ENCODE data around the gene SLC10A7.
"Not testable (repeated sequence)": the region's sequence is repeated elsewhere in the genome, so short reads cannot be mapped to it uniquely, and the experiment has no call there.

Gene SLC10A7

DNA sequence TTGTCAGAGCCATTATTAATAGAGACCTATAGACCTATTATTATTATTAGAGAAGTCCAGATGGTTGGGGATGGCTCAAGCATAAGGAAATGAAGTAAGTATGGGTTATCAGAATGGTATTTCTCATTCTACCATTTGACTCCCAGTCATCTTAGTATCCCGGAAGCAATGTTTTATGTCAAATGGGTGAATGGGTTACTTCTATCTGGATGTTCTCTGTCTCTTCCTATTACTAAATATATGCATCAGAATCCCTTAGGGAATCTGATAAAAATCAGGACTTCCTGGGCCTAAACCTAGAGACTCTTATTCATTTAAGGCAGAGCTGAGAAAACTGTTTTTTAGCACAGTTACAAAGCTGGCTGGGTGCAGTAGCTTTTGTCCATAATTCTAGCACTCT is 149.9 kb downstream of the SLC10A7 start:
- no peak overlapping the region for H3K9ac ChIP-seq (ENCODE audit: low read length)
- no peaks in the 10 kb centered on the region for H3K27me3 ChIP-seq (ENCODE audit: control insufficient read depth, insufficient read depth, low read length)
- no peaks in the 10 kb centered on the region for H3K4me1 ChIP-seq (ENCODE audit: control insufficient read depth, insufficient read depth, low read length)
- H3K27ac ChIP-seq (ENCODE audit: low read depth, low read length), result no peak overlapping the region
- H3K36me3 ChIP-seq (ENCODE audit: control insufficient read depth, insufficient read depth, low read length), result no peaks in the 10 kb centered on the region
- no peak overlapping the region for H3K4me3 ChIP-seq (ENCODE audit: low read length)

DNA sequence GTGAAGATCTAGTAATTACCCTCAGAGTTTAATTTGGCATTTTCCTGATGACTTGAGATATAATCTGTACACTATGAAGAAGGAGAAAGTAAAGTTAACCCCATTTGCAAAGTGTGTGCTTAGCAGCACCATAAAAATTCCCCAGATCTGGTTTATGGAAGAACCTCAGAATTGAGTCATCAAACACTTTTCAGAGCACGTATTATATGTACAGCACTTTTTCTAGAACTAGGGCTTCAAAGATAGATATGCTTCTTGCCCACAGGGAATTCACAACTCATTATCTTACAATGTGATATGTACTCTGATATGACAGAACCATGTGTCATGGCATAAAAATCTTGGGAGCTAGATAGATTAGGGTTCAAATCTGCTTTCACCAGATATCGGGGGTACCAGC is 150.9 kb downstream of the SLC10A7 start:
- H3K27me3 ChIP-seq (ENCODE audit: control insufficient read depth, insufficient read depth, low read length), result no peaks in the 10 kb centered on the region
- H3K9ac ChIP-seq (ENCODE audit: low read length), result no peak overlapping the region
- no peak overlapping the region for H3K4me3 ChIP-seq (ENCODE audit: low read length)
- H3K4me1 ChIP-seq (ENCODE audit: control insufficient read depth, insufficient read depth, low read length), result no peaks in the 10 kb centered on the region
- H3K36me3 ChIP-seq (ENCODE audit: control insufficient read depth, insufficient read depth, low read length), result no peaks in the 10 kb centered on the region
- H3K27ac ChIP-seq (ENCODE audit: low read depth, low read length), result no peak overlapping the region

DNA sequence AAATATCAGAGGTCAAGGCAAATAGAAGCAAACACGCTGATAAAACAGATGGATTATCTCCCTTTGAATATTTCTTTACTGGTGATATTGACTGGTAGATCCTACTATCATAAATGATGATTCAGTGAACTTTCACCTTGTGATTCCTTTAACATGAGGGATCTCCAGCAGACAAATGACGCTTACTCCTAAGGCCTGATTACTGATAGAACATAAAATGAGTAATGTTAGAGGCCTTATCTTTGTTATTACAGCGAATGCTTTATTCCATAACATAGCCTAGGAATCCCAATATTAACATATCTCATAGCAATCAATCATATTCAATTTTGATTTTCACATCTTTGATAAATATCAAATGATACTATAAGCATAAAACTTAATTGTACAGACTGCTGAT is 152.3 kb downstream of the SLC10A7 start:
- Histone ChIP-seq H3K9ac (ENCODE audit: low read length) (no peak overlapping the region), H3K27ac (ENCODE audit: low read depth, low read length) (no peak overlapping the region), H3K4me3 (ENCODE audit: low read length) (no peak overlapping the region), H3K4me1 (ENCODE audit: control insufficient read depth, insufficient read depth, low read length) (no peaks in the 10 kb centered on the region), H3K36me3 (ENCODE audit: control insufficient read depth, insufficient read depth, low read length) (no peaks in the 10 kb centered on the region), H3K27me3 (ENCODE audit: control insufficient read depth, insufficient read depth, low read length) (no peaks in the 10 kb centered on the region)

DNA sequence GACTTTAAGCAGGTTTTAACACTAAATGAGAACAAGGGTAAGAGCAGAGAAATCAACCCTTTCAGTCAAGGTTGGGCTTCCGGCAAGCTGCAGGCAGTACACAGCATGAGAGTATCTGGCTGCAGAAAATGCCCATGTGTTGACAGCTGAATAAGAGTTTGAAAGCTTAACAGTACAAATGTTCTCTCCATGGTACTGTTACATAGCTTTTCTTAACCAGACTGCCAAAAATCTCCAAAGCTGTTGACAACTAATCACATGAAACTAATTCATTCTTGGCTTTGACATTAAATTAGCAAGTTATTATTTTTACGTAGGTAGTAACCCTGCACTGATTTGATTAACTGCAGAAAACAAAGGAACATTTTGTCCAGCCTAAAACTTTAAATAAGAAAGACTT is 153.5 kb downstream of the SLC10A7 start:
- Histone ChIP-seq H3K4me3 (ENCODE audit: low read length) (no peak overlapping the region), H3K9ac (ENCODE audit: low read length) (no peak overlapping the region), H3K4me1 (ENCODE audit: control insufficient read depth, insufficient read depth, low read length) (no peaks in the 10 kb centered on the region), H3K36me3 (ENCODE audit: control insufficient read depth, insufficient read depth, low read length) (no peaks in the 10 kb centered on the region), H3K27me3 (ENCODE audit: control insufficient read depth, insufficient read depth, low read length) (no peaks in the 10 kb centered on the region), H3K27ac (ENCODE audit: low read depth, low read length) (no peak overlapping the region)

DNA sequence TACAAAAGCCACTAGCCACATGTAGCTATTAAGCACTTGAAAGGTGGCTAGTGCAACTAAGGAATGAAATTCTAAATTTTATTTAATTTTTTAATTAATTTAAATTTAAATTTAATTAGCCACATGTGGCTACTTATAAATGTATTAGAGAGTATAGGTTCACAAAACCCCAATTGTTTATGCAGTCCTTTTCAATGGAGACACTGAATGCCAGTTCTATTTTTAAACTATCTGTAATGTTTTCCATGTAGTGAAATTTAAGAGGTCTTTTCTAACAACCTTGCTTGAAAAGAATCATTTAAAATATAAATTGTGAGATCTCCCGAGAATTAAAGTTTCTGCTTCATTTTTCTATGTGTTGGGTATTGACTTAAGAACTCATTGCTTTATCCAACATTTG is 154.4 kb downstream of the SLC10A7 start:
- Histone ChIP-seq H3K4me3 (ENCODE audit: low read length) (no peak overlapping the region), H3K36me3 (ENCODE audit: control insufficient read depth, insufficient read depth, low read length) (no peaks in the 10 kb centered on the region), H3K27ac (ENCODE audit: low read depth, low read length) (no peak overlapping the region), H3K9ac (ENCODE audit: low read length) (no peak overlapping the region), H3K4me1 (ENCODE audit: control insufficient read depth, insufficient read depth, low read length) (no peaks in the 10 kb centered on the region), H3K27me3 (ENCODE audit: control insufficient read depth, insufficient read depth, low read length) (no peaks in the 10 kb centered on the region)

DNA sequence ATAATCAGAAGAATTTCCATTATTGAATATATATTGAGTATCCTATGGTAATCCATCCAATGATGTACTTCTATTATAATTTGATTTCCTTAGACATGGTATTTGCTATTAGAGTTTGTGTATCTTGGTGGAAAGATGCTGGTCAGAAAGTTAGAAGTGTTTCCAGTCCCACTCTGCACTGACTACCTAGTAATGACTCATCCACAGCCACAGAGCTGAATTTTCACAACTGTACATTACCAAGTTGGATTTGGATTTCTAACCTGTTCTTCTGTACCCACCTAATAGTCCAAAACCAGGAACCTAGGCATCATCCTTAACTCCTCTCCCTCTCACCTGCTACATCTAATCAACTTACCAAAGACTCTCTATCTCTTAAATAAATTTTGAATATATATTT is 162.0 kb downstream of the SLC10A7 start:
- no peaks in the 10 kb centered on the region for H3K36me3 ChIP-seq (ENCODE audit: control insufficient read depth, insufficient read depth, low read length)
- H3K4me1 ChIP-seq (ENCODE audit: control insufficient read depth, insufficient read depth, low read length), result no peaks in the 10 kb centered on the region
- no peak overlapping the region for H3K27ac ChIP-seq (ENCODE audit: low read depth, low read length)
- no peaks in the 10 kb centered on the region for H3K27me3 ChIP-seq (ENCODE audit: control insufficient read depth, insufficient read depth, low read length)
- no peak overlapping the region for H3K4me3 ChIP-seq (ENCODE audit: low read length)
- no peak overlapping the region for H3K9ac ChIP-seq (ENCODE audit: low read length)

DNA sequence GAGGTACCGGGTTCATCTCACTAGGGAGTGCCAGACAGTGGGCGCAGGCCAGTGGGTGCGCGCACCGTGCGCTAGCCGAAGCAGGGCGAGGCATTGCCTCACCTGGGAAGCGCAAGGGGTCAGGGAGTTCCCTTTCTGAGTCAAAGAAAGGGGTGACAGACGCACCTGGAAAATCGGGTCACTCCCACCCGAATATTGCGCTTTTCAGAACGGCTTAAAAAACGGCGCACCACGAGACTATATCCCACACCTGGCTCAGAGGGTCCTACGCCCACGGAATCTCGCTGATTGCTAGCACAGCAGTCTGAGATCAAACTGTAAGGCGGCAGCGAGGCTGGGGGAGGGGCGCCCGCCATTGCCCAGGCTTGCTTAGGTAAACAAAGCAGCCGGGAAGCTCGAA is 171.6 kb downstream of the SLC10A7 start:
- not testable (repeated sequence) for H3K4me3 ChIP-seq (ENCODE audit: low read length)

DNA sequence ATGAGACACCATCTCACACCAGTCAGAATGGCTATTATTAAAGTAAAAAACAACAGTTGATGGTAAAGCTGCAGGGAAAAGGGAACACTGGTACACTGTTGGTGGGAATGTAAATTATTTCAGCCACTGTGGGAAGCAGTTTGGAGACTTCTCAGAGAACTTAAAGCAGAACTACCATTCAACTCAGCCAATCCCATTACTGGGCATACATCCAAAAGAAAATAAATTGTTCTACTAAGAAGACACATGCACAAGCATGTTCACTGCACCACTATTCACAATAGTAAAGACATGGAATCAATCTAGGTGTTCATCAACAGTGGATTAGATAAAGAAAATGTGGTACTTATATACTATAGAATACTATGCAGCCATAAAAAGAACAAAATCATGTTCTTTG is 172.4 kb downstream of the SLC10A7 start:
- Histone ChIP-seq H3K27me3 (ENCODE audit: control insufficient read depth, insufficient read depth, low read length) (no peaks in the 10 kb centered on the region), H3K36me3 (ENCODE audit: control insufficient read depth, insufficient read depth, low read length) (no peaks in the 10 kb centered on the region), H3K4me1 (ENCODE audit: control insufficient read depth, insufficient read depth, low read length) (no peaks in the 10 kb centered on the region), H3K4me3 (ENCODE audit: low read length) (no peak overlapping the region), H3K9ac (ENCODE audit: low read length) (no peak overlapping the region), H3K27ac (ENCODE audit: low read depth, low read length) (no peak overlapping the region)

More for the DNA sequence above, 171.6 kb downstream of the SLC10A7 start:
- H3K27ac ChIP-seq (ENCODE audit: low read depth, low read length); H3K4me1 ChIP-seq (ENCODE audit: control insufficient read depth, insufficient read depth, low read length); H3K9ac ChIP-seq (ENCODE audit: low read length); H3K36me3 ChIP-seq (ENCODE audit: control insufficient read depth, insufficient read depth, low read length); H3K27me3 ChIP-seq (ENCODE audit: control insufficient read depth, insufficient read depth, low read length): not testable (repeated sequence)

DNA sequence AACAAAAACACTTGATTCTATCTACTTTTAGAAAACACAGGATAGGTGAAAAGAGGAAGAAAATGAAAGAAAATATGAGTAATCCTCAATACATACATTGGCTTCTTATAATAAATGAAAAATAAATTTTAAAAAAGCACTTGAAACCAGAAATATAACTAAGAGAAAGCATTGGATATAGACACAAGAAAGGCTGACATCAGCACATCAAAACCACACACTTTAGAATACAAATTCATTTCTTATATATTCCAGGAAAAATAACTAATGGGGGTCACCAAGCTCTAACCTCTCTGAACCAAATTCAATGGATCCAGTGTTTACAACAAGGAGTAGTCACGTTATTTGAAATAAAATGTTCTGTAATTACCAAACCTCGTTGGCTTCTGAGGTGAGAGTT is 173.9 kb downstream of the SLC10A7 start:
- Histone ChIP-seq H3K27me3 (ENCODE audit: control insufficient read depth, insufficient read depth, low read length) (no peaks in the 10 kb centered on the region), H3K27ac (ENCODE audit: low read depth, low read length) (no peak overlapping the region), H3K4me3 (ENCODE audit: low read length) (no peak overlapping the region), H3K9ac (ENCODE audit: low read length) (no peak overlapping the region), H3K4me1 (ENCODE audit: control insufficient read depth, insufficient read depth, low read length) (no peaks in the 10 kb centered on the region), H3K36me3 (ENCODE audit: control insufficient read depth, insufficient read depth, low read length) (no peaks in the 10 kb centered on the region)

DNA sequence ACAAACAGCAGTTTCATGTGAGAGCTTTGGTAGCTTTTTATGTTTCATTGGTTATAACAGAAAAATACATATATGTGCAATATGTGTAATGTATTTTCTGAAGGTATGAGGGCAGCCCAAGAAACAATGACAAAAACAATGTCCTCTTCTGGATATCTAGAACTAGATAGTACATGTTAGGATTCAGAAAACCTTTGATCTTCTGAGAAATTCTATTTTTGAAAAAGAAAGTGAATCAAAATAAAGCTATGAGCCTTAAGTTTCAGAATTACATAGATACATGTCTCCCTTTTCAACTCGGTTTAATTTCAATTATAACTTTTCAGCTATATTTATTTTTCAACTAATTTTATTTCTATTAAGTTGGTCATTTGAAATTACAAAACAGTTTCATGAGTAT is 175.5 kb downstream of the SLC10A7 start:
- H3K4me1 ChIP-seq (ENCODE audit: control insufficient read depth, insufficient read depth, low read length), result no peaks in the 10 kb centered on the region
- H3K27me3 ChIP-seq (ENCODE audit: control insufficient read depth, insufficient read depth, low read length), result no peaks in the 10 kb centered on the region
- H3K27ac ChIP-seq (ENCODE audit: low read depth, low read length), result no peak overlapping the region
- no peak overlapping the region for H3K4me3 ChIP-seq (ENCODE audit: low read length)
- H3K36me3 ChIP-seq (ENCODE audit: control insufficient read depth, insufficient read depth, low read length), result no peaks in the 10 kb centered on the region
- H3K9ac ChIP-seq (ENCODE audit: low read length), result no peak overlapping the region

DNA sequence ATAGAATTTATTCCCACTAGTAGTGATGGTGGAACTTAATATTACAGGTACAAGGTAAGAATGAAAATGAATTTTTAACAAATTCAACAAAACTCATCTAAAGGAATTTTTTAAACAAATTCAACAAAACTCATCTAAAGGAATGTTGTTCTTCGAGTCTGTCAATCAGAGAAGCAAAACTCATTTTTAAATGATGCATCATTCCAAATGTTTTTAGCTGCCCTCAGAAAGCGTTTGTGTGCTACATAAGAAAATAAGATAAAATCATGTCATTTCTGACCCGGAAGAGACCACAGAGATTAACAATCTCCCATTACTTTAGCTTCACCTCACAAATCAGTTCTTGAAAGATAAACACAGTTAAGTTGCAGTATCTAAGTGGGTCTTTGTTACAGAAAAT is 178.0 kb downstream of the SLC10A7 start:
- Histone ChIP-seq H3K36me3 (ENCODE audit: control insufficient read depth, insufficient read depth, low read length) (no peaks in the 10 kb centered on the region), H3K4me1 (ENCODE audit: control insufficient read depth, insufficient read depth, low read length) (no peaks in the 10 kb centered on the region), H3K27me3 (ENCODE audit: control insufficient read depth, insufficient read depth, low read length) (no peaks in the 10 kb centered on the region), H3K9ac (ENCODE audit: low read length) (no peak overlapping the region), H3K4me3 (ENCODE audit: low read length) (no peak overlapping the region), H3K27ac (ENCODE audit: low read depth, low read length) (no peak overlapping the region)

DNA sequence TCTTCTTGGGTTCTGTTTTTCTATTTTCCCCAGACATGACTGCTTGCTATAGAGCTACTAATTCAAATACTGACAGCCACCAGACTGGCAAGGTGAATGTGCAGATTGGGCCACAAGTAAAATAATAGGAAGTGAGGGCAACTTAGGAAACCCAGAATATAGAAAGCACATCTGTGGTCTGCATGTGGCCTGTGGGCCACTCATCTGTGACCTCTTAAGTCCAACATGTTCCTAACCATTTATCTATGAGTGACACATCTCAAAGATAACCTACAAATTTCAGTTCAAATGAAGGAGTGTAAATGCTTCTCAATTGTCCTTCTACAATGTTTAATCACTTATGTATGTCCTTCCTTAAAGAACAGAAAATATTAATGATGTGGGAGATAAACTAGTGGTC is 178.5 kb downstream of the SLC10A7 start:
- Histone ChIP-seq H3K4me3 (ENCODE audit: low read length) (no peak overlapping the region), H3K9ac (ENCODE audit: low read length) (no peak overlapping the region), H3K27me3 (ENCODE audit: control insufficient read depth, insufficient read depth, low read length) (no peaks in the 10 kb centered on the region), H3K4me1 (ENCODE audit: control insufficient read depth, insufficient read depth, low read length) (no peaks in the 10 kb centered on the region), H3K36me3 (ENCODE audit: control insufficient read depth, insufficient read depth, low read length) (no peaks in the 10 kb centered on the region), H3K27ac (ENCODE audit: low read depth, low read length) (no peak overlapping the region)

DNA sequence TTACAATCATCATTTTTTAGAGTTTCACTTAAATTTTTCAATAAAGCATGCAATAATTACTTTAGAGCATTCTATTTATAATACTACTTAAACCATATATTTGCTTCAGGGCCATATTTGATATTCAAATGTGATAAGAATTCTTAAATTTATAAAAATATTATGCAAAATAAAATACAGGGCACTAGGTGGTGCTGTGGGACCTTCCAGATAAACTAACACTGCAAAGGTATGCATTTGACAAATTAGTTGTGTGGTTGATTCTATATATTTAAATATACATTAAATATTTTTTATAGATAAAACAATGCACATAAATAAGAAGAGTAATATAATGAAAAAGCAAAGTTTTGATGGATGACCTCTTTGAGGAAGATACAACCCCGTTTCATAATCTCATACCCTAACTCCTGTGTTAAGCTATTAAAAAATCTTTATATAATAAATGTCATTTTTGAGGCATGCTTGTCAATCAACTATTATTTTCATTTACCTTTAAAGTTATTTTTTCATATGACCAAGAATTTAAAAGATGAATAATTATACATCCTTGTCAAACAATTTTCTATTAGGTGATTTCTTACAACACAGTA is 179.0 kb downstream of the SLC10A7 start:
- Histone ChIP-seq H3K9ac (ENCODE audit: low read length) (no peak overlapping the region), H3K27me3 (ENCODE audit: control insufficient read depth, insufficient read depth, low read length) (no peaks in the 10 kb centered on the region), H3K27ac (ENCODE audit: low read depth, low read length) (no peak overlapping the region), H3K36me3 (ENCODE audit: control insufficient read depth, insufficient read depth, low read length) (no peaks in the 10 kb centered on the region), H3K4me1 (ENCODE audit: control insufficient read depth, insufficient read depth, low read length) (no peaks in the 10 kb centered on the region), H3K4me3 (ENCODE audit: low read length) (no peak overlapping the region)
